Panc1 (cell line): ENCODE measurements around the gene PEX5L. TPM values are rescaled to one million over a fixed set of nuclear protein-coding genes. Genes with fewer than 3 reads are reported as not detected.

Source experiments
- ATAC-seq: fragments of 200-7000 bp; cut with Tn5 transposase; 2 replicates; pipeline ENCODE4 v1.9.1; 2020; ENCODE audit warnings: mild to moderate bottlenecking, moderate library complexity
- BruUV-seq: library from RNA; stranded (reverse); fragments of 400-500 nt; replicated peaks from 2 replicates; lab custom pipeline; 2021; lab: Mats Ljungman, UMichigan
- CTCF ChIA-PET: fragments of 300-600 bp; sonication (Branson Sonifier 250); formaldehyde crosslinking; loops from one replicate; lab custom pipeline; 2022; ENCODE audit warnings: antibody characterized with exemption; lab: Charles Lee
- POLR2A ChIA-PET: fragments of 300-600 bp; sonication (Branson Sonifier 250); formaldehyde crosslinking; loops from one replicate; lab custom pipeline; 2022; ENCODE audit warnings: antibody characterized with exemption; lab: Charles Lee
- DNase-seq: peaks from one replicate; pipeline ENCODE4 v3.0.0-alpha.2; 2010; ENCODE audit warnings: low read depth, low spot score
- H3K27ac ChIP-seq: 2 replicates; pipeline ENCODE4 v1.5.1; 2011; ENCODE audit warnings: mild to moderate bottlenecking, low read length, inconsistent platforms
- H3K27me3 ChIP-seq: fragments of 200-500 bp; sonication (Bioruptor generic); 2 replicates; pipeline ENCODE4 v1.6.0; 2014; ENCODE audit warnings: low read length, inconsistent platforms; ENCODE audit not compliant: control insufficient read depth, insufficient read depth
- H3K36me3 ChIP-seq: fragments of 200-500 bp; sonication (Bioruptor generic); 2 replicates; pipeline ENCODE4 v1.5.1; 2014; ENCODE audit warnings: inconsistent platforms, mild to moderate bottlenecking, low read length, moderate library complexity; ENCODE audit not compliant: control insufficient read depth, insufficient read depth
- H3K4me1 ChIP-seq: 2 replicates; pipeline ENCODE4 v1.5.1; 2011; ENCODE audit warnings: inconsistent platforms, mild to moderate bottlenecking, low read length, moderate library complexity; ENCODE audit not compliant: control insufficient read depth, insufficient read depth
- H3K4me3 ChIP-seq, 2 experiments: 2 replicates each; pipeline ENCODE4 v1.5.1; 2011 to 2012; ENCODE audit warnings: low read depth in 2 of 2, low read length in 2 of 2, mild to moderate bottlenecking in 2 of 2, inconsistent platforms in 1 of 2, moderate library complexity in 1 of 2
- H3K9me3 ChIP-seq: fragments of 200-500 bp; sonication (Bioruptor generic); 2 replicates; pipeline ENCODE4 v1.5.1; 2014; ENCODE audit warnings: low read depth, mild to moderate bottlenecking, inconsistent platforms, low read length, moderate library complexity; ENCODE audit not compliant: control insufficient read depth, insufficient read depth
- POLR2AphosphoS5 ChIP-seq: IDR thresholded peaks from 2 replicates; pipeline ENCODE4 v1.6.1; 2012; ENCODE audit warnings: mild to moderate bottlenecking, low read depth, low read length, moderate library complexity
- SIN3A ChIP-seq: IDR thresholded peaks from 2 replicates; pipeline ENCODE4 v1.6.1; 2012; ENCODE audit warnings: low read depth, mild to moderate bottlenecking, low read length, moderate library complexity, borderline replicate concordance; ENCODE audit not compliant: insufficient read depth
- TCF7L2 ChIP-seq: IDR thresholded peaks from 2 replicates; pipeline ENCODE4 v1.6.1; 2011; ENCODE audit warnings: mild to moderate bottlenecking, low read depth, low read length, inconsistent platforms
- in situ Hi-C: cut with HindIII; loops from 2 replicates; pipeline ENCODE4 v1.10.0; 2016; ENCODE audit warnings: low sequenced_read_pairs, low pct_unique_long_range_greater_than_20kb
- intact Hi-C: fragments of 100-400 bp; cut with micrococcal nuclease; formaldehyde crosslinking; loops from one replicate; pipeline ENCODE4 v1.10.0; 2022; ENCODE audit not compliant: unreplicated experiment
- total RNA-seq: library from RNA; stranded (reverse); gene quantifications from one replicate; pipeline ENCODE4 v1.2.1, GENCODE V29; 2021; ENCODE audit not compliant: unreplicated experiment
- TF ChIP-seq, protein P1 (sequence below): fragments of 450-650 bp; IDR thresholded peaks from 2 replicates; pipeline ENCODE4 v1.5.1; 2017; ENCODE audit warnings: mild to moderate bottlenecking
- TF ChIP-seq, protein P2 (sequence below), 2 experiments: IDR thresholded peaks; 2 replicates each; pipeline ENCODE4 v1.6.1; 2011 to 2012; ENCODE audit warnings: low read depth in 2 of 2, control low read depth in 1 of 2, low read length in 1 of 2, mild to moderate bottlenecking in 1 of 2, moderate library complexity in 1 of 2; ENCODE audit not compliant: insufficient read depth in 1 of 2

PEX5L gene
- total RNA-seq, 1 experiment from 2014 or later: 0.23 TPM

DNA sequence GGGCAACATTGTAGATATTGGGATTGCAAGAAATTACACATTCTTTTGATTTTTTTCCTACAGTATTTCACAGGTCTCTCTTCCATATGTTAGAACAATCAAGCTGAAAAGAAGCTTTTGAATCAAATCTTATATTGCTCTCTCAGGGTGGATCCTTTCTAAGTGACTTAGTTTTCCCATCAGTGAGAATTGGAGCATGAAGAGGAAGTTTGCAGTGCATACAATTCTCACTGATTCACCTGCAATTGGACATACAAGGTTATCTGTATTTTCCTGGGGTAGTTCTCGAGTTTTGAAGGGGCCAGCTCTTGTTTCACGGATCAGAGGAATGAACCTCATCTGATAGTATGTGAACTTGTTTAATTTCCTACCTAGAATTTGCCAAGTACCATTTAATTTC, 150.8 kb downstream of the PEX5L start:
- POLR2A ChIA-PET: no interaction called here
- TF ChIP-seq, protein P1, sequence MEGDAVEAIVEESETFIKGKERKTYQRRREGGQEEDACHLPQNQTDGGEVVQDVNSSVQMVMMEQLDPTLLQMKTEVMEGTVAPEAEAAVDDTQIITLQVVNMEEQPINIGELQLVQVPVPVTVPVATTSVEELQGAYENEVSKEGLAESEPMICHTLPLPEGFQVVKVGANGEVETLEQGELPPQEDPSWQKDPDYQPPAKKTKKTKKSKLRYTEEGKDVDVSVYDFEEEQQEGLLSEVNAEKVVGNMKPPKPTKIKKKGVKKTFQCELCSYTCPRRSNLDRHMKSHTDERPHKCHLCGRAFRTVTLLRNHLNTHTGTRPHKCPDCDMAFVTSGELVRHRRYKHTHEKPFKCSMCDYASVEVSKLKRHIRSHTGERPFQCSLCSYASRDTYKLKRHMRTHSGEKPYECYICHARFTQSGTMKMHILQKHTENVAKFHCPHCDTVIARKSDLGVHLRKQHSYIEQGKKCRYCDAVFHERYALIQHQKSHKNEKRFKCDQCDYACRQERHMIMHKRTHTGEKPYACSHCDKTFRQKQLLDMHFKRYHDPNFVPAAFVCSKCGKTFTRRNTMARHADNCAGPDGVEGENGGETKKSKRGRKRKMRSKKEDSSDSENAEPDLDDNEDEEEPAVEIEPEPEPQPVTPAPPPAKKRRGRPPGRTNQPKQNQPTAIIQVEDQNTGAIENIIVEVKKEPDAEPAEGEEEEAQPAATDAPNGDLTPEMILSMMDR: no peak
- TF ChIP-seq POLR2AphosphoS5 (no peak), SIN3A (no peak), TCF7L2 (no peak)
- TF ChIP-seq, protein P2, sequence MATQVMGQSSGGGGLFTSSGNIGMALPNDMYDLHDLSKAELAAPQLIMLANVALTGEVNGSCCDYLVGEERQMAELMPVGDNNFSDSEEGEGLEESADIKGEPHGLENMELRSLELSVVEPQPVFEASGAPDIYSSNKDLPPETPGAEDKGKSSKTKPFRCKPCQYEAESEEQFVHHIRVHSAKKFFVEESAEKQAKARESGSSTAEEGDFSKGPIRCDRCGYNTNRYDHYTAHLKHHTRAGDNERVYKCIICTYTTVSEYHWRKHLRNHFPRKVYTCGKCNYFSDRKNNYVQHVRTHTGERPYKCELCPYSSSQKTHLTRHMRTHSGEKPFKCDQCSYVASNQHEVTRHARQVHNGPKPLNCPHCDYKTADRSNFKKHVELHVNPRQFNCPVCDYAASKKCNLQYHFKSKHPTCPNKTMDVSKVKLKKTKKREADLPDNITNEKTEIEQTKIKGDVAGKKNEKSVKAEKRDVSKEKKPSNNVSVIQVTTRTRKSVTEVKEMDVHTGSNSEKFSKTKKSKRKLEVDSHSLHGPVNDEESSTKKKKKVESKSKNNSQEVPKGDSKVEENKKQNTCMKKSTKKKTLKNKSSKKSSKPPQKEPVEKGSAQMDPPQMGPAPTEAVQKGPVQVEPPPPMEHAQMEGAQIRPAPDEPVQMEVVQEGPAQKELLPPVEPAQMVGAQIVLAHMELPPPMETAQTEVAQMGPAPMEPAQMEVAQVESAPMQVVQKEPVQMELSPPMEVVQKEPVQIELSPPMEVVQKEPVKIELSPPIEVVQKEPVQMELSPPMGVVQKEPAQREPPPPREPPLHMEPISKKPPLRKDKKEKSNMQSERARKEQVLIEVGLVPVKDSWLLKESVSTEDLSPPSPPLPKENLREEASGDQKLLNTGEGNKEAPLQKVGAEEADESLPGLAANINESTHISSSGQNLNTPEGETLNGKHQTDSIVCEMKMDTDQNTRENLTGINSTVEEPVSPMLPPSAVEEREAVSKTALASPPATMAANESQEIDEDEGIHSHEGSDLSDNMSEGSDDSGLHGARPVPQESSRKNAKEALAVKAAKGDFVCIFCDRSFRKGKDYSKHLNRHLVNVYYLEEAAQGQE (IDR thresholded peaks at IDR 0.05; ENCODE audit: insufficient read depth in 1 of 2, low read depth in 2 of 2, low read length in 1 of 2): no peak
- ATAC-seq: no peak
- no peak overlapping the region for H3K27ac ChIP-seq
- H3K4me3 ChIP-seq: no peak overlapping the region
- no peaks in the 10 kb centered on the region for H3K27me3 ChIP-seq
- DNase-seq: no peak
- no TSS peak for BruUV-seq
- in situ Hi-C loops (no loop called here), intact Hi-C loops (no loop called here)
- H3K4me1 ChIP-seq: no peaks in the 10 kb centered on the region
- H3K9me3 ChIP-seq: no peaks in the 10 kb centered on the region
- H3K36me3 ChIP-seq: no peaks in the 10 kb centered on the region
- CTCF ChIA-PET: no interaction called here

- in situ Hi-C loops (no loop called here), intact Hi-C loops (no loop called here)
- BruUV-seq: no TSS peak
- no peaks in the 10 kb centered on the region for H3K9me3 ChIP-seq
- ATAC-seq (no peak), DNase-seq (no peak)
- no peaks in the 10 kb centered on the region for H3K36me3 ChIP-seq
- H3K4me1 ChIP-seq: no peaks in the 10 kb centered on the region
- ChIA-PET CTCF (no interaction called here), POLR2A (no interaction called here)
- H3K27ac ChIP-seq: no peak overlapping the region
- TF ChIP-seq SIN3A (no peak), POLR2AphosphoS5 (no peak)
- H3K4me3 ChIP-seq: no peak overlapping the region
- no peaks in the 10 kb centered on the region for H3K27me3 ChIP-seq
Observed at GRCh38 chr3:179884136-179884535, 152.6 kb downstream of the PEX5L start.

- Histone ChIP-seq H3K4me3 (no peak overlapping the region), H3K9me3 (no peaks in the 10 kb centered on the region), H3K27ac (no peak overlapping the region), H3K27me3 (no peaks in the 10 kb centered on the region), H3K4me1 (no peaks in the 10 kb centered on the region), H3K36me3 (no peaks in the 10 kb centered on the region)
- intact Hi-C loops: no loop called here
- ChIA-PET CTCF (no interaction called here), POLR2A (no interaction called here)
- TF ChIP-seq TCF7L2: no peak
- BruUV-seq: no TSS peak
- no peak for DNase-seq
- ATAC-seq: no peak
- in situ Hi-C loops: no loop called here
Observed at GRCh38 chr3:179882292-179882691, 154.4 kb downstream of the PEX5L start.
